K562 (cell line): ENCODE results near the gene GPAT2. TPM values are rescaled to one million over a fixed set of nuclear protein-coding genes. Genes with fewer than 3 reads are reported as not detected.
"Not testable (repeated sequence)": the region's sequence is repeated elsewhere in the genome, so short reads cannot be mapped to it uniquely, and the experiment has no call there.

Experiments used
- ATF7 ChIP-seq: fragments of 450-650 bp; IDR thresholded peaks from 2 replicates; pipeline ENCODE4 v1.7.1; 2014; ENCODE audit warnings: mild to moderate bottlenecking, moderate library complexity
- CXXC5 ChIP-seq: fragments of 250-450 bp; sonication (Bioruptor Pico); IDR thresholded peaks from 2 replicates; pipeline ENCODE4 v1.8.0; 2022; ENCODE audit warnings: inconsistent platforms, mild to moderate bottlenecking, moderate library complexity
- EP400 ChIP-seq: fragments of 450-650 bp; IDR thresholded peaks from 2 replicates; pipeline ENCODE4 v1.6.1; 2017; ENCODE audit warnings: antibody characterized with exemption, mild to moderate bottlenecking, moderate library complexity
- FOXK2 ChIP-seq, 2 experiments: fragments of 450-650 bp; IDR thresholded peaks in 1 of 2; conservative IDR thresholded peaks in 1 of 2; 2 replicates each; pipeline ENCODE4 v1.6.1; 2016; ENCODE audit warnings: low read depth in 2 of 2, mild to moderate bottlenecking in 1 of 2
- MAX ChIP-seq: sonication (generic); formaldehyde crosslinking; IDR thresholded peaks from 2 replicates; pipeline ENCODE4 v1.9.0; 2022; ENCODE audit warnings: mild to moderate bottlenecking, missing genetic modification reagents
- MGA ChIP-seq: fragments of 450-650 bp; IDR thresholded peaks from 2 replicates; pipeline ENCODE4 v1.6.1; 2016; ENCODE audit warnings: mild to moderate bottlenecking, moderate library complexity
- NRF1 ChIP-seq, 2 experiments: fragments of 450-650 bp; IDR thresholded peaks in 1 of 2; conservative IDR thresholded peaks in 1 of 2; 2 replicates each; pipeline ENCODE4 v1.6.1; 2014; ENCODE audit warnings: mild to moderate bottlenecking in 2 of 2
- SAP30 ChIP-seq: fragments of 200-600 bp; sonication (generic); IDR thresholded peaks from 2 replicates; pipeline ENCODE4 v1.6.1; 2012; ENCODE audit warnings: borderline replicate concordance, low read depth, mild to moderate bottlenecking, moderate library complexity, low read length, control low read depth, inconsistent platforms; ENCODE audit not compliant: insufficient read depth, poor library complexity, severe bottlenecking
- SUPT5H ChIP-seq: fragments of 450-650 bp; IDR thresholded peaks from 2 replicates; pipeline ENCODE4 v1.6.1; 2016
- TFAP4 ChIP-seq: sonication (generic); formaldehyde crosslinking; IDR thresholded peaks from 2 replicates; pipeline ENCODE4 v1.8.0; 2022; ENCODE audit warnings: missing genetic modification reagents, mild to moderate bottlenecking, moderate library complexity, borderline replicate concordance
- TOE1 ChIP-seq, 2 experiments: fragments of 450-650 bp in 1 of 2; sonication (generic) in 1 of 2; formaldehyde crosslinking in 1 of 2; IDR thresholded peaks; 2 replicates each; pipeline versions ENCODE4 v1.7.1 to v1.8.0; 2016 to 2022; ENCODE audit warnings: borderline replicate concordance in 2 of 2, mild to moderate bottlenecking in 2 of 2, antibody characterized with exemption in 1 of 2, inconsistent platforms in 1 of 2, low read depth in 1 of 2, missing genetic modification reagents in 1 of 2, moderate library complexity in 1 of 2
- polyA plus RNA-seq, 8 experiments: library from polyadenylated mRNA; depleted of rRNA in 4 of 8; stranded (reverse) in 5 of 8; unstranded in 3 of 8; fragments of >200 nt; fragmentation: Nextera tagmentation in 2 of 8; fragmentation: Illumina TruSeq in 1 of 8; extraction: Ambion mirVana in 2 of 8; extraction: Trizol in 1 of 8; gene quantifications; 2 replicates each; pipeline versions ENCODE4 v1.2.1 to v1.2.3, GENCODE V29; 2011 to 2014; ENCODE audit warnings: inconsistent platforms in 1 of 8, missing spikeins in 1 of 8
- total RNA-seq, 7 experiments: library from RNA; depleted of rRNA in 6 of 7; stranded (reverse); fragments of >200 nt in 6 of 7; fragmentation: Illumina TruSeq in 2 of 7; extraction: Trizol in 2 of 7; gene quantifications; 2 replicates each; pipeline versions ENCODE4 v1.2.1 to v1.2.3, GENCODE V29; 2011 to 2021; ENCODE audit warnings: low replicate concordance in 1 of 7

Gene GPAT2
- total and polyA plus RNA-seq, 9 of the 15 experiments (the other 6 are each of a cell fraction or from before 2014, with no cell fraction given) = 0.01 to 1.2 (median 0.22) TPM; not detected in 3

- TF ChIP-seq SAP30 (peak; percentile 34), NRF1 (conservative IDR thresholded peaks at IDR 0.05 in 1 of 2, IDR thresholded peaks at IDR 0.05 in 1 of 2) (peak; percentile 87 to 89), MGA (peak; percentile 66), TOE1 (IDR thresholded peaks at IDR 0.05; ENCODE audit: borderline replicate concordance) (0 out of 2 replicates have a peak, but pooled peaks have one; percentile 15), ATF7 (0 out of 2 replicates have a peak, but pooled peaks have one; percentile 18), SUPT5H (peak; percentile 65), FOXK2 (conservative IDR thresholded peaks at IDR 0.05 in 1 of 2, IDR thresholded peaks at IDR 0.05 in 1 of 2; ENCODE audit: low read depth in 2 of 2) (peak in 1 of 2 experiments; percentile 50; a peak in 1 of 4 replicates), MAX (CRISPR knock-in tag) (peak; percentile 54; the same call in 1 of the 2 replicates), TFAP4 (CRISPR knock-in tag) (peak; percentile 52; the same call in 1 of the 2 replicates), EP400 (peak; percentile 65), CXXC5 (CRISPR knock-in tag) (peak; percentile 38; the same call in 1 of the 2 replicates)
- TF ChIP-seq TOE1 (CRISPR knock-in tag; IDR thresholded peaks at IDR 0.05; ENCODE audit: borderline replicate concordance, low read depth) = not testable (repeated sequence)
Measured at GRCh38 chr2:95991351-95992094, 43.2 kb downstream of the GPAT2 start, which contains the start of gene ANKRD36C (continued).
